Mesendoderm (in vitro differentiated cells): Measurements from ENCODE around the gene CCL7.

Experiments used
- DNase-seq: peaks from one replicate; pipeline ENCODE4 v3.0.0; 2013
- H2AK5ac ChIP-seq: 2 replicates; pipeline ENCODE4 v1.6.1; 2013; ENCODE audit warnings: low read length, inconsistent platforms
- H2BK120ac ChIP-seq: 2 replicates; pipeline ENCODE4 v1.6.1; 2013; ENCODE audit warnings: low read depth, mild to moderate bottlenecking, low read length, moderate library complexity, mixed read lengths
- H2BK15ac ChIP-seq: replicated peaks from 2 replicates; pipeline ENCODE4 v1.6.1; 2013; ENCODE audit warnings: low read depth, mild to moderate bottlenecking, moderate library complexity
- H2BK5ac ChIP-seq: 2 replicates; pipeline ENCODE4 v1.6.1; 2013; ENCODE audit warnings: low read length, inconsistent platforms
- H3K18ac ChIP-seq: 2 replicates; pipeline ENCODE4 v1.6.1; 2013; ENCODE audit warnings: mild to moderate bottlenecking, low read length, mixed read lengths
- H3K23ac ChIP-seq: one replicate; pipeline ENCODE4 v1.6.1; 2013; ENCODE audit warnings: low read length
- H3K27ac ChIP-seq: 2 replicates; pipeline ENCODE4 v1.5.1; 2013; ENCODE audit warnings: low read depth, mild to moderate bottlenecking, inconsistent platforms, low read length, moderate library complexity
- H3K27me3 ChIP-seq: 2 replicates; pipeline ENCODE4 v1.6.1; 2013; ENCODE audit warnings: low read length, control low read depth, mild to moderate bottlenecking, inconsistent platforms; ENCODE audit not compliant: insufficient read depth, poor library complexity
- H3K36me3 ChIP-seq: 2 replicates; pipeline ENCODE4 v1.6.1; 2013; ENCODE audit warnings: low read length, inconsistent platforms; ENCODE audit not compliant: control insufficient read depth, insufficient read depth
- H3K4ac ChIP-seq: one replicate; pipeline ENCODE4 v1.6.1; 2013; ENCODE audit warnings: low read depth, mild to moderate bottlenecking, low read length, moderate library complexity
- H3K4me1 ChIP-seq: 2 replicates; pipeline ENCODE4 v1.6.1; 2013; ENCODE audit warnings: low read depth, low read length, inconsistent platforms; ENCODE audit not compliant: control insufficient read depth
- H3K4me2 ChIP-seq: 2 replicates; pipeline ENCODE4 v1.6.1; 2013; ENCODE audit warnings: low read length
- H3K4me3 ChIP-seq: 2 replicates; pipeline ENCODE4 v1.5.1; 2013; ENCODE audit warnings: mild to moderate bottlenecking, low read length
- H3K56ac ChIP-seq: one replicate; pipeline ENCODE4 v1.6.1; 2013; ENCODE audit warnings: low read length
- H3K79me1 ChIP-seq: 2 replicates; pipeline ENCODE4 v1.6.1; 2013; ENCODE audit warnings: low read length, inconsistent platforms
- H3K79me2 ChIP-seq: 2 replicates; pipeline ENCODE4 v1.6.1; 2013; ENCODE audit warnings: mild to moderate bottlenecking, low read length; ENCODE audit not compliant: control insufficient read depth, insufficient read depth
- H3K9ac ChIP-seq: 2 replicates; pipeline ENCODE4 v1.6.1; 2013; ENCODE audit warnings: low read length, inconsistent platforms
- H4K5ac ChIP-seq: one replicate; pipeline ENCODE4 v1.6.1; 2013; ENCODE audit warnings: low read length
- H4K8ac ChIP-seq: one replicate; pipeline ENCODE4 v1.6.1; 2013; ENCODE audit warnings: low read depth, mild to moderate bottlenecking, control low read depth, low read length, moderate library complexity
- WGBS: extraction: QIAGEN DNeasy Blood & Tissue Kit; methylation state at CpG from one replicate; pipeline ENCODE4 v1.1.7; 2013; ENCODE audit warnings: low lambda C conversion rate, missing lambda C conversion rate; ENCODE audit not compliant: insufficient coverage; ENCODE audit errors: extremely low coverage; 5-methylcytosine and 5-hydroxymethylcytosine counted together

The CCL7 gene

DNA sequence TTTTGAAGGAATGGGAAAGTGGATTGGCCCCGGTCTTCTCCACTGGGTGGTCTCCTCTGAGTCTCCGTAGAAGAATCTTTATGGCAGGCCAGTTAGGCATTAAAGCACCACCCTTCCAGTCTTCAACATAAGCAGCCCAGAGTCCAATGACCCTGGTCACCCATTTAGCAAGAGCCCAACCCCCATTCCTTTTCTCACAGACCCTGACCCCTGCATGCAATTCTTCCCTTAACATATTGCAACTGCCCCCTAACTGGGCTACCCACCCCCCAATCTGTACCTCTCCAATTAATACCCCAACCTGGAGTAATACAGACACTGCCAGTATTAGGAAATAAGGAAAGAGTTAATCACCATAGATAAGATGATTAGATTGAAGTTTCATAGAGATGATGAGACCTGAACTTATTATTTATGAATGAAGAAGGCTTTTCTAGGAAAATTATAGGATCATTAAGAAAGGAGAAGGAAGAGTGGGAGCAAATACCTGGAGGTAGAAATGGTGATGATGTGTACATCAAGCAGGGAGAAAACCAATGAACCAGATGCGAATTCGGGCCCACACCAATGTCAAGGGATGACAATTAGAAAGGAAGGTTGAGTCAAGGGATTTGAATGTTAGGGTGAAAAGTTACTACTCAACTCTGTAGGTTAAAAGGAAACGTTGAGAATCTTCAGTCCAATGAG is 12.6 kb upstream of the CCL7 start:
- Histone ChIP-seq H4K5ac (no peak overlapping the region), H3K23ac (no peak overlapping the region), H3K4me1 (peaks cover 15% of the 10 kb centered on the region), H2BK15ac (no peak overlapping the region), H3K27ac (no peak overlapping the region), H3K79me2 (no peaks in the 10 kb centered on the region), H3K9ac (no peak overlapping the region), H3K4me2 (no peak overlapping the region), H3K36me3 (no peaks in the 10 kb centered on the region), H3K4me3 (no peak overlapping the region), H2AK5ac (no peak overlapping the region), H3K4ac (no peak overlapping the region), H2BK120ac (no peak overlapping the region), H3K56ac (no peak overlapping the region), H2BK5ac (no peak overlapping the region), H3K18ac (no peak overlapping the region), H3K27me3 (no peaks in the 10 kb centered on the region), H4K8ac (no peak overlapping the region), H3K79me1 (no peaks in the 10 kb centered on the region)
- WGBS, result no CpG with 5 or more reads among the region's 5 CpGs
- no peak for DNase-seq

DNA sequence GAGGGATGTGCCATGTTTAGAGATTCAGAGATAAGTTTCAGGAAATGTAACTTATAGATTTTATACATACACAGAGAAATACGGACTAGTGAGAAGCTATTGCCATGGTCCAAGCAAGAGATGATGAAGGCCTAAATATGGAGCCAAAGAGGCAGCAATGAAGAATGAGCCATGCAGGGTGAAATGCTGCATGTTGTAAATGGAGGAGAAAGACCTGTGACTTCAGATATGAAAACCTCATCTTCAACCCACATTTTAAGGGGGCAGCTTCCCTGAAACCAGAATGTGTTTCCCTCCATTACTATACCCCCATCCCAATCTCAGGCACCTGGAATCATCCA is 12.1 kb upstream of the CCL7 start:
- H3K18ac ChIP-seq, result no peak overlapping the region
- H2BK15ac ChIP-seq, result no peak overlapping the region
- H3K36me3 ChIP-seq, result no peaks in the 10 kb centered on the region
- H3K27me3 ChIP-seq, result no peaks in the 10 kb centered on the region
- no peak overlapping the region for H4K5ac ChIP-seq
- H3K23ac ChIP-seq, result no peak overlapping the region
- no peaks in the 10 kb centered on the region for H3K79me1 ChIP-seq
- H2AK5ac ChIP-seq, result no peak overlapping the region
- no CpG with 5 or more reads among the region's 1 CpG for WGBS
- no peak overlapping the region for H2BK120ac ChIP-seq
- H3K79me2 ChIP-seq, result no peaks in the 10 kb centered on the region
- peaks cover 11% of the 10 kb centered on the region for H3K4me1 ChIP-seq
- no peak for DNase-seq
- no peak overlapping the region for H3K4me3 ChIP-seq
- H3K56ac ChIP-seq, result no peak overlapping the region
- H3K9ac ChIP-seq, result no peak overlapping the region
- no peak overlapping the region for H3K4me2 ChIP-seq
- H3K27ac ChIP-seq, result no peak overlapping the region
- H4K8ac ChIP-seq, result no peak overlapping the region
- no peak overlapping the region for H2BK5ac ChIP-seq
- H3K4ac ChIP-seq, result no peak overlapping the region

DNA sequence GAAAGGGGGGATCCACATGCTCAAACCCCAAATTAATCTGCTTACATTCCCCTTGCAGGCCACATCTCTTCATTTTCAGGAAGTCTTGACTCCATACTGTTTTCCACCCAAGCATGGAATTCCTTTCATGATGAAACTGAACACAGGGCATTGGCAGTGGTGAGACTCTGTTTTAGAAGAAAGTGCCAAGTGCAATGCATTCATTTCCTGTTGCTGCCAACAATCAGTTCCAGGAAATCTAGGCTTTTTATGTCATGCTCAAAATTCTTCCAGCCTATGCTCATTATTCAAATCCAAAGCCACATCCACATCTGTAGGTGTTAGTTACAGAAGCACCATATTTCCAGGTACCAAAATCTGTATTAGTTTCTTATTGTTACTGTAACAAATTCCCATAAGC is 10.9 kb upstream of the CCL7 start:
- no peak for DNase-seq
- no peaks in the 10 kb centered on the region for H3K79me2 ChIP-seq
- H3K36me3 ChIP-seq, result no peaks in the 10 kb centered on the region
- no peaks in the 10 kb centered on the region for H3K79me1 ChIP-seq
- H2BK15ac ChIP-seq, result no peak overlapping the region
- H3K56ac ChIP-seq, result no peak overlapping the region
- no peak overlapping the region for H4K5ac ChIP-seq
- H3K4me2 ChIP-seq, result no peak overlapping the region
- no peak overlapping the region for H4K8ac ChIP-seq
- H2BK120ac ChIP-seq, result no peak overlapping the region
- H3K4me3 ChIP-seq, result no peak overlapping the region
- peaks cover 11% of the 10 kb centered on the region for H3K4me1 ChIP-seq
- no peak overlapping the region for H3K27ac ChIP-seq
- H2AK5ac ChIP-seq, result no peak overlapping the region
- no peak overlapping the region for H3K4ac ChIP-seq
- H3K9ac ChIP-seq, result no peak overlapping the region
- H3K18ac ChIP-seq, result no peak overlapping the region
- no peak overlapping the region for H2BK5ac ChIP-seq
- H3K27me3 ChIP-seq, result no peaks in the 10 kb centered on the region
- H3K23ac ChIP-seq, result no peak overlapping the region

DNA sequence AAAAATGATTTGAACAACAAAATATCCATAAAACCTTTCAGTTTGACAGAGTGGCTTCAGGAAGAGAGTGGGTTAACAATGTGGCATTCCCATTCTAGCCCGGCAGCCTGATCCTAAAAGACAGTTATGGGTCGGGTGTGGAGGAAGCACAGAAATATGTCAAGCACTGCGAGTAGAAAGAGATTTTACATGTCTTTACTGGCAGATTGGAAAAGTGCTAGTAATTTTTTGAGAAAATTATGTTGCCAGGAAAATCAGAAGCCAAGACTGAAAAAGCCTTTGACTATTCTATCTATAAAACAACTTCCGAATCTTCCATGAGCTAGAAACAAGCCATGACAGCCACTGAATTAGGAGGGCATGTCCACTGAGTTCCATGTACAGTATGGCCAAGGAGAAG is 9.2 kb upstream of the CCL7 start:
- Histone ChIP-seq H3K4me1 (no peaks in the 10 kb centered on the region), H3K4me2 (no peak overlapping the region), H4K8ac (no peak overlapping the region), H3K79me2 (no peaks in the 10 kb centered on the region), H2BK5ac (no peak overlapping the region), H3K4ac (no peak overlapping the region), H3K79me1 (no peaks in the 10 kb centered on the region), H3K18ac (no peak overlapping the region), H3K27me3 (no peaks in the 10 kb centered on the region), H3K36me3 (no peaks in the 10 kb centered on the region), H4K5ac (no peak overlapping the region), H2BK120ac (no peak overlapping the region), H3K23ac (no peak overlapping the region), H2AK5ac (no peak overlapping the region), H2BK15ac (no peak overlapping the region), H3K4me3 (no peak overlapping the region), H3K56ac (no peak overlapping the region), H3K9ac (no peak overlapping the region), H3K27ac (no peak overlapping the region)
- DNase-seq, result no peak
- no CpG with 5 or more reads among the region's 4 CpGs for WGBS

DNA sequence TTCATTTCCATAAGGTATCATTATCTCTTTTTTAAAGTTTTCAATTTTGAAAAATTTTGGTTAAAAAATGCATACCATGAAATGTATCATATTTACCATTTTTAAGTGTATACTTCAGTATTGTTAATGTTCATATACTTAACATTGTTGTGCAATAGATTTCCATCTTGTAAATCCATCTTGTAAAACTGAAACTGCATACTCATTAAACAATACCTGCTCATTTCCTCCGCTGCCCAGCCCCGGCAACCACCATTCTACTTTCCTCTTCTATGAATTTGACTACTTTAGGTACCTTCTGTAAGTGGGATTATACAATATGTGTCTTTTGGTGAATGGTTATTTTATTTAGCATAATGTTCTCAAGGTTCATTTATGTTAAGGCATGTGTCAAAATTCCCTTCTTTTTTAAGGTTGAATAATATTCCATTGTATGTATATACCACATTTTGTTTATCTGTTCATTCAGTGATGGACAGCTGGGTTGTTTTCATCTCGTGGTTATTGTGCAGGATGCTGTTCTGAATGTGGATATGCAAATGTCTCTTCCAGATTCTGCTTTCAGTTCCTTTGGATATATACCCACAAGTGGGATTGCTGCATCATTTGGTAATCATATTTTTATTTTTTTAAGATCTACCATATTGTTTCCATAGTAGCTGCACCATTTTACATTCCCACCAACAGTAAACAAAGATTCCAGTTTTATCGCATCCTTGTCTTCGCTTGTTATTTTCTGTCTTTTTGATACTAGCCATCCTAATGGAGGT is 8.3 kb upstream of the CCL7 start:
- H3K4ac ChIP-seq, result no peak overlapping the region
- H2BK120ac ChIP-seq, result no peak overlapping the region
- H3K79me2 ChIP-seq, result no peaks in the 10 kb centered on the region
- no peak overlapping the region for H3K18ac ChIP-seq
- H3K23ac ChIP-seq, result no peak overlapping the region
- no peak overlapping the region for H4K8ac ChIP-seq
- no peak for DNase-seq
- H2AK5ac ChIP-seq, result no peak overlapping the region
- no peak overlapping the region for H3K4me3 ChIP-seq
- H3K4me2 ChIP-seq, result no peak overlapping the region
- H3K27ac ChIP-seq, result no peak overlapping the region
- no peak overlapping the region for H2BK5ac ChIP-seq
- H3K36me3 ChIP-seq, result no peaks in the 10 kb centered on the region
- H3K4me1 ChIP-seq, result no peaks in the 10 kb centered on the region
- no peak overlapping the region for H4K5ac ChIP-seq
- H2BK15ac ChIP-seq, result no peak overlapping the region
- no CpG with 5 or more reads among the region's 5 CpGs for WGBS
- H3K9ac ChIP-seq, result no peak overlapping the region
- H3K56ac ChIP-seq, result no peak overlapping the region
- no peaks in the 10 kb centered on the region for H3K27me3 ChIP-seq
- no peaks in the 10 kb centered on the region for H3K79me1 ChIP-seq

DNA sequence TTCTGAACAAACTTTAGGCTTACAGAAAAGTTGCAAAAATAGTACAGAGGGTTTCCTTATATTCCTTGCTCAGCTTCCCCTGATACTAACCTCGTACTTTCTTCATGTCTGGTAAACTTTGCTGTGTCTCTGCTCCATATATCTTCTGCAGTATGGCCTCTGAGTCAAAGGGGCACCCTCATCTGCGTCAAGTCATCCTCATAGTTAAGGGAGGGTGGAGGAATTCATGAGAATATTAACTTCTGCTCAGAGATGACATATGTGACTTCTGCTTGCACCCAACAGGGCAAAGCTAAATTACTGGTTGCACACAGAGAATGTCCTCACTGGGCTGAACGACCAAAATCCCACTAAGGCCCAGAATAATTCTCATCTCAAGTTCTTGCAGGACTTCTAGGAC is 4.3 kb upstream of the CCL7 start:
- WGBS, result no CpG with 5 or more reads among the region's 3 CpGs
- no peak overlapping the region for H3K27ac ChIP-seq
- H2BK15ac ChIP-seq, result no peak overlapping the region
- H3K9ac ChIP-seq, result no peak overlapping the region
- no peak overlapping the region for H3K4me3 ChIP-seq
- no peaks in the 10 kb centered on the region for H3K27me3 ChIP-seq
- no peak overlapping the region for H3K18ac ChIP-seq
- no peak overlapping the region for H2BK5ac ChIP-seq
- H3K79me2 ChIP-seq, result no peaks in the 10 kb centered on the region
- H4K5ac ChIP-seq, result no peak overlapping the region
- no peak overlapping the region for H2BK120ac ChIP-seq
- H3K36me3 ChIP-seq, result no peaks in the 10 kb centered on the region
- H3K4ac ChIP-seq, result no peak overlapping the region
- H2AK5ac ChIP-seq, result no peak overlapping the region
- no peak for DNase-seq
- no peak overlapping the region for H3K56ac ChIP-seq
- H3K79me1 ChIP-seq, result no peaks in the 10 kb centered on the region
- H3K4me1 ChIP-seq, result no peaks in the 10 kb centered on the region
- H3K4me2 ChIP-seq, result no peak overlapping the region
- no peak overlapping the region for H4K8ac ChIP-seq
- H3K23ac ChIP-seq, result no peak overlapping the region
